ENCODE measurements around the gene PLD3.

DNA sequence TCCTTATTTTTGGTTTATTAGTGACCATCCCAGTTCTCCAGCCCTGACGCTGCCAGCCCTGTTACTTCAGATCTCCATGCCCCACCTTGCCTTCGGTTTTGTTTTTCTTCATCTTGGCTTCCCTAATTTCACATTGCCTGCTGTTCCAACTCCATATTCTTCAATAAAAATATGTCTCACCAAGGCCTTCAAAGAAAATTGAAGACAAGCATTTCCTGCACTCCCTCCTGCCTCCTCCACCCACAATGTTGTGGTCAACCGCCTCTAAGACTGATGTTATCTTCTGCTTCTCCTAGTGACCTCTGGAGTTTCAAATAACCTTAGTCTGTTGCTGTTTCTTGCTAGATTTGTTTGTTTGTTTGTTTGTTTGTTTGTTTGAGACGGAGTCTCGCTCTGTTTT, 14.6 kb downstream of the PLD3 start:
- TF ChIP-seq, protein P1, sequence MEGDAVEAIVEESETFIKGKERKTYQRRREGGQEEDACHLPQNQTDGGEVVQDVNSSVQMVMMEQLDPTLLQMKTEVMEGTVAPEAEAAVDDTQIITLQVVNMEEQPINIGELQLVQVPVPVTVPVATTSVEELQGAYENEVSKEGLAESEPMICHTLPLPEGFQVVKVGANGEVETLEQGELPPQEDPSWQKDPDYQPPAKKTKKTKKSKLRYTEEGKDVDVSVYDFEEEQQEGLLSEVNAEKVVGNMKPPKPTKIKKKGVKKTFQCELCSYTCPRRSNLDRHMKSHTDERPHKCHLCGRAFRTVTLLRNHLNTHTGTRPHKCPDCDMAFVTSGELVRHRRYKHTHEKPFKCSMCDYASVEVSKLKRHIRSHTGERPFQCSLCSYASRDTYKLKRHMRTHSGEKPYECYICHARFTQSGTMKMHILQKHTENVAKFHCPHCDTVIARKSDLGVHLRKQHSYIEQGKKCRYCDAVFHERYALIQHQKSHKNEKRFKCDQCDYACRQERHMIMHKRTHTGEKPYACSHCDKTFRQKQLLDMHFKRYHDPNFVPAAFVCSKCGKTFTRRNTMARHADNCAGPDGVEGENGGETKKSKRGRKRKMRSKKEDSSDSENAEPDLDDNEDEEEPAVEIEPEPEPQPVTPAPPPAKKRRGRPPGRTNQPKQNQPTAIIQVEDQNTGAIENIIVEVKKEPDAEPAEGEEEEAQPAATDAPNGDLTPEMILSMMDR (optimal IDR thresholded peaks at IDR 0.05 in 1 of 3, IDR thresholded peaks at IDR 0.05 in 1 of 3, conservative IDR thresholded peaks at IDR 0.05 in 1 of 3; ENCODE audit: extremely low read depth in 1 of 3, insufficient read depth in 2 of 3, low read length in 3 of 3): no peak
- no peak for TF ChIP-seq EZH2 (IDR thresholded peaks at IDR 0.05; ENCODE audit: low read length)
